Measurements from ENCODE around the gene PIP4K2A.

- TF ChIP-seq CTCF (IDR thresholded peaks at IDR 0.05), result no peak
- no peak for TF ChIP-seq POLR2A (IDR thresholded peaks at IDR 0.05)
Observed at GRCh38 chr10:22531441-22531840, 182.9 kb downstream of the PIP4K2A start.
